B cell (primary cell): ENCODE results near the gene INTS3. TPM values are rescaled to one million over a fixed set of nuclear protein-coding genes. Genes with fewer than 3 reads are reported as not detected.

Experiments used
- ATAC-seq: fragments of 200-7000 bp; cut with Tn5 transposase; one replicate; pipeline ENCODE4 v1.10.0; 2021; ENCODE audit warnings: low read depth, mild to moderate bottlenecking, moderate number of reproducible peaks, moderate library complexity
- CTCF ChIA-PET: fragments of 350-600 bp; sonication (Branson Sonifier 250); formaldehyde crosslinking; loops from one replicate; lab custom pipeline; 2021; ENCODE audit warnings: antibody characterized with exemption, inconsistent platforms; lab: Charles Lee
- POLR2A ChIA-PET: fragments of 350-600 bp; sonication (Branson Sonifier 250); formaldehyde crosslinking; loops from one replicate; lab custom pipeline; 2021; ENCODE audit warnings: antibody characterized with exemption; lab: Charles Lee
- DNase-seq: peaks from one replicate; pipeline ENCODE4 v3.0.0; 2013
- H2AFZ ChIP-seq: 2 replicates; pipeline ENCODE4 v1.6.1; 2012; ENCODE audit warnings: mild to moderate bottlenecking, low read depth, low read length; ENCODE audit not compliant: insufficient read depth, poor library complexity, severe bottlenecking
- H3K27ac ChIP-seq, 2 donors: 1 replicate in 1 of 2; 2 replicates in 1 of 2; pipeline ENCODE4 v1.5.1; 2012 to 2013; ENCODE audit warnings: low read length in 2 of 2, mild to moderate bottlenecking in 2 of 2, moderate library complexity in 1 of 2
- H3K27me3 ChIP-seq, 4 experiments: fragments of 200-600 bp in 1 of 4; sonication (generic) in 1 of 4; replicated peaks in 1 of 4; 1 replicate in 2 of 4; 2 replicates in 2 of 4; pipeline versions ENCODE4 v1.6.1 to v1.7.0; 2013 to 2016; ENCODE audit warnings: low read length in 3 of 4, mild to moderate bottlenecking in 2 of 4, mixed read lengths in 1 of 4, moderate library complexity in 1 of 4; ENCODE audit not compliant: insufficient read depth in 4 of 4, control insufficient read depth in 3 of 4; ENCODE audit errors: control extremely low read depth in 1 of 4
- H3K36me3 ChIP-seq, 2 experiments: replicated peaks in 1 of 2; 1 replicate in 1 of 2; 2 replicates in 1 of 2; pipeline versions ENCODE4 v1.6.1 to v1.7.1; 2013; ENCODE audit warnings: low read length in 1 of 2; ENCODE audit not compliant: insufficient read depth in 2 of 2, control insufficient read depth in 1 of 2; ENCODE audit errors: control extremely low read depth in 1 of 2, extremely low read depth in 1 of 2
- H3K4me1 ChIP-seq, 2 donors: fragments of 200-600 bp in 1 of 2; sonication (generic) in 1 of 2; 1 replicate in 1 of 2; 2 replicates in 1 of 2; pipeline versions ENCODE4 v1.5.1 to v1.6.1; 2013 to 2017; ENCODE audit warnings: low read length in 2 of 2; ENCODE audit not compliant: control insufficient read depth in 2 of 2, insufficient read depth in 2 of 2
- H3K4me2 ChIP-seq: replicated peaks from 2 replicates; pipeline ENCODE3; 2012; ENCODE audit warnings: mild to moderate bottlenecking, low read depth, low read length; ENCODE audit not compliant: poor library complexity, severe bottlenecking
- H3K4me3 ChIP-seq, 5 experiments: fragments of 200-600 bp in 1 of 5; sonication (generic) in 1 of 5; 1 replicate in 3 of 5; 2 replicates in 2 of 5; pipeline versions ENCODE4 v1.5.1 to v1.7.0; 2011 to 2016; ENCODE audit warnings: low read length in 4 of 5, mild to moderate bottlenecking in 4 of 5, low read depth in 2 of 5, control low read depth in 1 of 5, moderate library complexity in 1 of 5; ENCODE audit not compliant: insufficient read depth in 1 of 5; ENCODE audit errors: control extremely low read depth in 1 of 5, extremely low read depth in 1 of 5
- H3K79me2 ChIP-seq: fragments of 200-600 bp; sonication (generic); one replicate; pipeline ENCODE4 v1.6.0; 2016; ENCODE audit warnings: low read length; ENCODE audit not compliant: control insufficient read depth, insufficient read depth
- H3K9ac ChIP-seq: fragments of 200-600 bp; sonication (generic); 2 replicates; pipeline ENCODE4 v1.6.1; 2017; ENCODE audit warnings: mild to moderate bottlenecking, low read length, moderate library complexity
- H3K9me3 ChIP-seq, 3 donors: one replicate each; pipeline versions ENCODE4 v1.6.1 to v1.7.1; 2013; ENCODE audit warnings: low read length in 2 of 3; ENCODE audit not compliant: control insufficient read depth in 2 of 3, insufficient read depth in 1 of 3; ENCODE audit errors: control extremely low read depth in 1 of 3
- H4K20me1 ChIP-seq: 2 replicates; pipeline ENCODE4 v1.6.0; 2012; ENCODE audit warnings: mild to moderate bottlenecking, low read length; ENCODE audit not compliant: insufficient read depth, control insufficient read depth, poor library complexity, severe bottlenecking
- H3K27ac Mint-ChIP-seq: one replicate; pipeline ENCODE4 v1.8.0; 2021; ENCODE audit warnings: mixed read lengths
- H3K27me3 Mint-ChIP-seq: one replicate; pipeline ENCODE4 v1.8.0; 2021; ENCODE audit warnings: mixed read lengths
- H3K4me1 Mint-ChIP-seq: one replicate; pipeline ENCODE4 v1.8.0; 2021; ENCODE audit warnings: mixed read lengths
- H3K4me3 Mint-ChIP-seq: one replicate; pipeline ENCODE4 v1.8.0; 2021; ENCODE audit warnings: mixed read lengths
- H3K9me3 Mint-ChIP-seq: one replicate; pipeline ENCODE4 v1.8.0; 2022; ENCODE audit warnings: mixed read lengths; ENCODE audit not compliant: insufficient read depth
- CTCF ChIP-seq: fragments of 200-600 bp; IDR thresholded peaks from one replicate; pipeline ENCODE4 v1.8.0; 2022; ENCODE audit warnings: antibody characterized with exemption, mild to moderate bottlenecking
- EZH2 ChIP-seq: IDR thresholded peaks from 2 replicates; pipeline ENCODE4 v1.6.1; 2012; ENCODE audit warnings: borderline replicate concordance, low read depth, mild to moderate bottlenecking, moderate library complexity, low read length; ENCODE audit not compliant: insufficient read depth, poor library complexity, severe bottlenecking
- WGBS: methylation state at CpG from one replicate; pipeline ENCODE4 v1.1.5; 2013; ENCODE audit warnings: missing lambda C conversion rate; ENCODE audit not compliant: insufficient coverage; 5-methylcytosine and 5-hydroxymethylcytosine counted together
- intact Hi-C: fragments of 100-400 bp; cut with micrococcal nuclease; formaldehyde crosslinking; loops from one replicate; pipeline ENCODE4 v1.10.0; 2022
- polyA plus RNA-seq: library from polyadenylated mRNA; depleted of rRNA; stranded (reverse); fragments of >200 nt; gene quantifications from 2 replicates; pipeline ENCODE4 v1.2.3, GENCODE V29; 2012
- total RNA-seq, 2 donors: library from RNA; stranded (reverse); fragments of 120-200 nt in 1 of 2; gene quantifications; 1 replicate in 1 of 2; 2 replicates in 1 of 2; pipeline versions ENCODE4 v1.2.3 to v1.2.4, GENCODE V29; 2013 to 2022

The INTS3 gene
- total and polyA plus RNA-seq, 2 donors (not counting 1 experiment from before 2014, with no cell fraction given) = 69.1 to 84.1 TPM

GRCh38 chr1:153682730-153683129, 45.1 kb upstream of the INTS3 start:
- ATAC-seq (no peak), DNase-seq (no peak)
- Histone ChIP-seq H3K36me3 (no peaks in the 10 kb centered on the region), H3K4me3 (no peak overlapping the region), H2AFZ (no peak overlapping the region), H3K79me2 (no peaks in the 10 kb centered on the region), H3K4me2 (no peak overlapping the region), H3K27ac (no peak overlapping the region), H4K20me1 (no peaks in the 10 kb centered on the region), H3K9me3 (peaks cover 0 to 8% (median 0%) of the 10 kb centered on the region in 3 donors), H3K27me3 (peaks cover 0 to 30% (median 18%) of the 10 kb centered on the region in 4 experiments), H3K9ac (no peak overlapping the region), H3K4me1 (peaks cover 23 to 25% of the 10 kb centered on the region in 2 donors)
- WGBS = 98% methylated on average over 6 of the region's 7 CpGs
- intact Hi-C loops = no loop called here
- Mint-ChIP-seq H3K4me3 (no peak overlapping the region), H3K4me1 (peaks cover 22% of the 10 kb centered on the region), H3K27me3 (peaks cover 54% of the 10 kb centered on the region), H3K9me3 (no peaks in the 10 kb centered on the region), H3K27ac (no peak overlapping the region)
- POLR2A ChIA-PET = no interaction called here
- CTCF ChIA-PET = no interaction called here
- TF ChIP-seq EZH2 (no peak), CTCF (no peak)

- Histone ChIP-seq H3K4me3 (no peak overlapping the region), H3K9me3 (no peaks in the 10 kb centered on the region), H3K4me2 (no peak overlapping the region), H4K20me1 (no peaks in the 10 kb centered on the region), H3K36me3 (no peaks in the 10 kb centered on the region), H3K9ac (no peak overlapping the region), H3K27me3 (peaks cover 0 to 23% (median 10%) of the 10 kb centered on the region in 4 experiments), H3K4me1 (peaks cover 11 to 14% of the 10 kb centered on the region in 2 donors), H2AFZ (no peak overlapping the region), H3K27ac (no peak overlapping the region), H3K79me2 (no peaks in the 10 kb centered on the region)
- peaks cover 15% of the 10 kb centered on the region for H3K4me1 Mint-ChIP-seq
- no peak overlapping the region for H3K27ac Mint-ChIP-seq
- ChIA-PET POLR2A (no interaction called here), CTCF (interaction anchor here (0.9 kb wide), 1 partner anchor 20 kb away, joined by 3 read pairs; no protein-coding TSS in a partner anchor)
- TF ChIP-seq EZH2 (no peak), CTCF (no peak)
- no peak for DNase-seq
- 89% methylated on average over 4 of the region's 5 CpGs for WGBS
- no peaks in the 10 kb centered on the region for H3K9me3 Mint-ChIP-seq
- H3K27me3 Mint-ChIP-seq = peaks cover 51% of the 10 kb centered on the region
- ATAC-seq = no peak
- intact Hi-C loops = no loop called here
- H3K4me3 Mint-ChIP-seq = no peak overlapping the region
Measured at GRCh38 chr1:153683854-153684253, 44.0 kb upstream of the INTS3 start.
